Measurements from ENCODE around the gene ZNF175.

- TF ChIP-seq POLR2AphosphoS5 (IDR thresholded peaks at IDR 0.05; ENCODE audit: low read depth, low read length) (no peak), POLR2A (IDR thresholded peaks at IDR 0.05; ENCODE audit: low read depth, low read length) (no peak), TAF1 (IDR thresholded peaks at IDR 0.05; ENCODE audit: borderline replicate concordance, low read depth, low read length) (no peak)
Measured at GRCh38 chr19:51639916-51640315, 68.8 kb downstream of the ZNF175 start.
